K562 (cell line): Measurements from ENCODE around the gene RBBP5. TPM values are rescaled to one million over a fixed set of nuclear protein-coding genes. Genes with fewer than 3 reads are reported as not detected.

Experiments
- ATAC-seq: fragments of 200-7000 bp; cut with Tn5 transposase; 3 replicates; pipeline ENCODE4 v1.9.1; 2020; ENCODE audit warnings: moderate library complexity
- BruUV-seq: library from RNA; stranded (reverse); fragments of 400-500 nt; replicated peaks from 2 replicates; lab custom pipeline; 2021; lab: Mats Ljungman, UMichigan
- CTCF ChIA-PET: fragments of 300-600 bp; formaldehyde crosslinking; extraction: SDS; loops from one replicate; lab custom pipeline; 2021; ENCODE audit warnings: low intra/inter-chr PET ratio; lab: Yijun Ruan, JAX
- POLR2A ChIA-PET: fragments of 300-600, 350-650 bp; sonication (Branson Sonifier 250); formaldehyde crosslinking; extraction: SDS; loops from one replicate; lab custom pipeline; 2021; ENCODE audit warnings: antibody characterized with exemption, inconsistent platforms; lab: Yijun Ruan, JAX
- DNase-seq, 4 experiments: peaks; one replicate each; pipeline versions ENCODE4 v3.0.0 to v3.0.0-alpha.2; 2011 to 2018; ENCODE audit warnings: low spot score in 3 of 4, mixed read lengths in 3 of 4; ENCODE audit errors: extremely low read depth in 1 of 4
- FAIRE-seq: peaks from 2 replicates; lab custom pipeline; 2011; peaks lifted over from hg19 to GRCh38; lab: Jason Lieb, UNC
- H2AFZ ChIP-seq: 2 replicates; pipeline ENCODE4 v1.6.0; 2011; ENCODE audit warnings: low read depth, low read length, control low read depth, inconsistent platforms
- H3K27ac ChIP-seq: fragments of 200-600 bp; 3 replicates; pipeline ENCODE4 v1.8.0; 2011; ENCODE audit warnings: low read depth, mild to moderate bottlenecking, control low read depth, inconsistent platforms, low read length, moderate library complexity, mixed read lengths; ENCODE audit errors: extremely low read depth
- H3K27me3 ChIP-seq, 2 experiments: fragments of 300-600 bp in 1 of 2; 2 replicates in 1 of 2; 3 replicates in 1 of 2; pipeline versions ENCODE4 v1.6.0 to v1.8.0; 2011; ENCODE audit warnings: inconsistent platforms in 2 of 2, low read length in 2 of 2, mild to moderate bottlenecking in 1 of 2, mixed read lengths in 1 of 2, moderate library complexity in 1 of 2; ENCODE audit not compliant: control insufficient read depth in 2 of 2, insufficient read depth in 2 of 2
- H3K36me3 ChIP-seq: fragments of 300-600 bp; 3 replicates; pipeline ENCODE4 v1.8.0; 2011; ENCODE audit warnings: mild to moderate bottlenecking, low read length, inconsistent platforms; ENCODE audit not compliant: control insufficient read depth, insufficient read depth
- H3K4me1 ChIP-seq, 2 experiments: fragments of 200-600 bp in 1 of 2; replicated peaks in 1 of 2; 2 replicates in 1 of 2; 3 replicates in 1 of 2; pipeline versions ENCODE4 v1.5.1 to v1.8.0; 2011; ENCODE audit warnings: inconsistent platforms in 2 of 2, low read length in 2 of 2, mild to moderate bottlenecking in 1 of 2, mixed read lengths in 1 of 2, moderate library complexity in 1 of 2; ENCODE audit not compliant: control insufficient read depth in 2 of 2, insufficient read depth in 2 of 2
- H3K4me2 ChIP-seq: 2 replicates; pipeline ENCODE4 v1.6.1; 2011; ENCODE audit warnings: low read length, control low read depth, inconsistent platforms, mixed read lengths; ENCODE audit not compliant: insufficient read depth
- H3K4me3 ChIP-seq: fragments of 200-600 bp; sonication (generic), shearing (Covaris generic); 2 replicates; pipeline ENCODE4 v1.5.1; 2016; ENCODE audit warnings: control low read depth, inconsistent platforms
- H3K79me2 ChIP-seq: fragments of 200-600 bp; 3 replicates; pipeline ENCODE4 v1.8.0; 2011; ENCODE audit warnings: low read length, inconsistent platforms; ENCODE audit not compliant: control insufficient read depth, insufficient read depth
- H3K9ac ChIP-seq, 2 experiments: 2 replicates each; pipeline versions ENCODE4 v1.6.0 to v1.6.1; 2011; ENCODE audit warnings: low read depth in 2 of 2, low read length in 2 of 2, control low read depth in 1 of 2, inconsistent platforms in 1 of 2, mild to moderate bottlenecking in 1 of 2, mixed read lengths in 1 of 2; ENCODE audit not compliant: insufficient read depth in 1 of 2
- H3K9me1 ChIP-seq: one replicate; pipeline ENCODE4 v1.6.0; 2011; ENCODE audit warnings: inconsistent platforms, mild to moderate bottlenecking, low read length, moderate library complexity; ENCODE audit not compliant: control insufficient read depth, insufficient read depth
- H3K9me3 ChIP-seq: replicated peaks from 2 replicates; pipeline ENCODE4 v1.5.1; 2011; ENCODE audit warnings: low read depth, low read length, inconsistent platforms; ENCODE audit not compliant: control insufficient read depth, insufficient read depth
- H4K20me1 ChIP-seq: replicated peaks from 2 replicates; pipeline ENCODE4 v1.6.1; 2011; ENCODE audit warnings: low read length, inconsistent platforms, mixed read lengths; ENCODE audit not compliant: control insufficient read depth, insufficient read depth
- SRSF9 ChIP-seq: fragments of 200-400 bp; formaldehyde crosslinking; IDR thresholded peaks from 2 replicates; pipeline ENCODE4 v1.6.1; 2017; ENCODE audit warnings: low read depth, low read length, borderline replicate concordance
- ZFP36 ChIP-seq: fragments of 150-350 bp; IDR thresholded peaks from 2 replicates; pipeline ENCODE4 v1.6.1; 2018; ENCODE audit warnings: low read length, low read depth; ENCODE audit not compliant: partially characterized antibody
- ZSCAN32 ChIP-seq: fragments of 450-650 bp; formaldehyde crosslinking; IDR thresholded peaks from 2 replicates; pipeline ENCODE4 v1.4.0; 2020; ENCODE audit warnings: mild to moderate bottlenecking, moderate library complexity
- whole genome bisulfite sequencing: fragments of 100-300 bp; shearing (Covaris generic); methylation state at CpG from one replicate; pipeline ENCODE4 v1.1.6; 2016; ENCODE audit warnings: low coverage, mixed read lengths; ENCODE audit not compliant: insufficient coverage; ENCODE audit errors: missing lambda C conversion rate; 5-methylcytosine and 5-hydroxymethylcytosine counted together
- in situ Hi-C: fragments of 300-500 bp; cut with MboI; formaldehyde crosslinking; loops from 4 replicates; pipeline ENCODE4 v1.15.0; 2018; ENCODE audit warnings: inconsistent platforms, mixed read lengths
- intact Hi-C: fragments of 100-400 bp; cut with micrococcal nuclease; formaldehyde crosslinking; loops from 2 replicates; pipeline ENCODE4 v1.14.2; 2022
- polyA plus RNA-seq, 8 experiments: library from polyadenylated mRNA; depleted of rRNA in 4 of 8; stranded (reverse) in 5 of 8; unstranded in 3 of 8; fragments of >200 nt; fragmentation: Nextera tagmentation in 2 of 8; fragmentation: Illumina TruSeq in 1 of 8; extraction: Ambion mirVana in 2 of 8; extraction: Trizol in 1 of 8; gene quantifications; 2 replicates each; pipeline versions ENCODE4 v1.2.1 to v1.2.3, GENCODE V29; 2011 to 2014; ENCODE audit warnings: inconsistent platforms in 1 of 8, missing spikeins in 1 of 8
- total RNA-seq, 7 experiments: library from RNA; depleted of rRNA in 6 of 7; stranded (reverse); fragments of >200 nt in 6 of 7; fragmentation: Illumina TruSeq in 2 of 7; extraction: Trizol in 2 of 7; gene quantifications; 2 replicates each; pipeline versions ENCODE4 v1.2.1 to v1.2.3, GENCODE V29; 2011 to 2021; ENCODE audit warnings: low replicate concordance in 1 of 7
- TF ChIP-seq, protein P1 (sequence below), 2 experiments: fragments of 450-650 bp; IDR thresholded peaks; 2 replicates each; pipeline ENCODE4 v1.6.1; 2018; ENCODE audit warnings: mild to moderate bottlenecking in 2 of 2, low read depth in 1 of 2; ENCODE audit not compliant: partially characterized antibody in 2 of 2

The RBBP5 gene
- total and polyA plus RNA-seq, 9 of the 15 experiments (the other 6 are each of a cell fraction or from before 2014, with no cell fraction given) = 17.2 to 37.4 (median 28.4) TPM

DNA sequence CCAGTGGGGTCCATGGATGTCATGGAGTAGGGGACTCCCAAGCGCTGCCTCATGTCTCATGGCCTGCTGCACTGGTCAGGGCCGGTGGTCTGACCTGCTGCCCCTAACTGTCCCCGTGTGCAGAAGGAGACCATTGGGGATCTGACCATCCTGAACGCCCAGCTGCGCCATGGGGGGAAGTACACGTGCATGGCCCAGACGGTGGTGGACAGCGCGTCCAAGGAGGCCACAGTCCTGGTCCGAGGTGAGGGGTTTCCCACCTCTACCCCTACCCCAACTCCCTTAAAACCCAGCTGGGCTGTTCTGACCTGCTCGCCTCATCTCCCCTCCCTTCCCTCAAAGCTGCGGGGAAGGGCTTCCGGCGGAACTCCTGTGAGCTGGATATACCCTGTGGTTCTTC, 56.1 kb downstream of the RBBP5 start:
- H3K4me3 ChIP-seq = no peak overlapping the region
- peaks cover 42 to 78% of the 10 kb centered on the region in 2 experiments for H3K27me3 ChIP-seq
- in situ Hi-C loops = no loop called here
- ChIA-PET CTCF (no interaction called here), POLR2A (no interaction called here)
- no peaks in the 10 kb centered on the region for H3K9me1 ChIP-seq
- intact Hi-C loops = loop anchor here (10.0 kb wide), 1 partner anchor 261 kb away; no protein-coding TSS in a partner anchor
- no peak overlapping the region for H2AFZ ChIP-seq
- H3K4me1 ChIP-seq = peaks cover 0 to 30% of the 10 kb centered on the region in 2 experiments; a peak in 3 of 5 replicates
- H3K36me3 ChIP-seq = no peaks in the 10 kb centered on the region
- H3K79me2 ChIP-seq = no peaks in the 10 kb centered on the region
- ATAC-seq (no peak), DNase-seq (no peak), FAIRE-seq (no peak)
- TF ChIP-seq ZFP36 (no peak), SRSF9 (no peak), ZSCAN32 (CRISPR knock-in tag) (no peak)
- TF ChIP-seq, protein P1, sequence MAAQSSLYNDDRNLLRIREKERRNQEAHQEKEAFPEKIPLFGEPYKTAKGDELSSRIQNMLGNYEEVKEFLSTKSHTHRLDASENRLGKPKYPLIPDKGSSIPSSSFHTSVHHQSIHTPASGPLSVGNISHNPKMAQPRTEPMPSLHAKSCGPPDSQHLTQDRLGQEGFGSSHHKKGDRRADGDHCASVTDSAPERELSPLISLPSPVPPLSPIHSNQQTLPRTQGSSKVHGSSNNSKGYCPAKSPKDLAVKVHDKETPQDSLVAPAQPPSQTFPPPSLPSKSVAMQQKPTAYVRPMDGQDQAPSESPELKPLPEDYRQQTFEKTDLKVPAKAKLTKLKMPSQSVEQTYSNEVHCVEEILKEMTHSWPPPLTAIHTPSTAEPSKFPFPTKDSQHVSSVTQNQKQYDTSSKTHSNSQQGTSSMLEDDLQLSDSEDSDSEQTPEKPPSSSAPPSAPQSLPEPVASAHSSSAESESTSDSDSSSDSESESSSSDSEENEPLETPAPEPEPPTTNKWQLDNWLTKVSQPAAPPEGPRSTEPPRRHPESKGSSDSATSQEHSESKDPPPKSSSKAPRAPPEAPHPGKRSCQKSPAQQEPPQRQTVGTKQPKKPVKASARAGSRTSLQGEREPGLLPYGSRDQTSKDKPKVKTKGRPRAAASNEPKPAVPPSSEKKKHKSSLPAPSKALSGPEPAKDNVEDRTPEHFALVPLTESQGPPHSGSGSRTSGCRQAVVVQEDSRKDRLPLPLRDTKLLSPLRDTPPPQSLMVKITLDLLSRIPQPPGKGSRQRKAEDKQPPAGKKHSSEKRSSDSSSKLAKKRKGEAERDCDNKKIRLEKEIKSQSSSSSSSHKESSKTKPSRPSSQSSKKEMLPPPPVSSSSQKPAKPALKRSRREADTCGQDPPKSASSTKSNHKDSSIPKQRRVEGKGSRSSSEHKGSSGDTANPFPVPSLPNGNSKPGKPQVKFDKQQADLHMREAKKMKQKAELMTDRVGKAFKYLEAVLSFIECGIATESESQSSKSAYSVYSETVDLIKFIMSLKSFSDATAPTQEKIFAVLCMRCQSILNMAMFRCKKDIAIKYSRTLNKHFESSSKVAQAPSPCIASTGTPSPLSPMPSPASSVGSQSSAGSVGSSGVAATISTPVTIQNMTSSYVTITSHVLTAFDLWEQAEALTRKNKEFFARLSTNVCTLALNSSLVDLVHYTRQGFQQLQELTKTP (IDR thresholded peaks at IDR 0.05; ENCODE audit: low read depth in 1 of 2, partially characterized antibody in 2 of 2) = no peak
- no peaks in the 10 kb centered on the region for H3K9me3 ChIP-seq
- H3K27ac ChIP-seq = no peak overlapping the region
- no peak overlapping the region for H3K4me2 ChIP-seq
- H3K9ac ChIP-seq = peak overlapping the region in 1 of 2 experiments; percentile 67; a peak in 1 of 4 replicates
- WGBS = 7% methylated on average over 14 of the region's 14 CpGs
- H4K20me1 ChIP-seq = peaks cover 7% of the 10 kb centered on the region; the same call in 1 of the 2 replicates
- BruUV-seq = no TSS peak
